Mesendoderm (in vitro differentiated cells): ENCODE results near the gene ACP4.
"Not testable (repeated sequence)": the region's sequence is repeated elsewhere in the genome, so short reads cannot be mapped to it uniquely, and the experiment has no call there.

ENCODE experiments used
- DNase-seq: peaks from one replicate; pipeline ENCODE4 v3.0.0; 2013
- H2AK5ac ChIP-seq: 2 replicates; pipeline ENCODE4 v1.6.1; 2013; ENCODE audit warnings: low read length, inconsistent platforms
- H2BK120ac ChIP-seq: 2 replicates; pipeline ENCODE4 v1.6.1; 2013; ENCODE audit warnings: low read depth, mild to moderate bottlenecking, low read length, moderate library complexity, mixed read lengths
- H2BK15ac ChIP-seq: replicated peaks from 2 replicates; pipeline ENCODE4 v1.6.1; 2013; ENCODE audit warnings: low read depth, mild to moderate bottlenecking, moderate library complexity
- H2BK5ac ChIP-seq: 2 replicates; pipeline ENCODE4 v1.6.1; 2013; ENCODE audit warnings: low read length, inconsistent platforms
- H3K18ac ChIP-seq: 2 replicates; pipeline ENCODE4 v1.6.1; 2013; ENCODE audit warnings: mild to moderate bottlenecking, low read length, mixed read lengths
- H3K23ac ChIP-seq: one replicate; pipeline ENCODE4 v1.6.1; 2013; ENCODE audit warnings: low read length
- H3K27ac ChIP-seq: 2 replicates; pipeline ENCODE4 v1.5.1; 2013; ENCODE audit warnings: low read depth, mild to moderate bottlenecking, inconsistent platforms, low read length, moderate library complexity
- H3K27me3 ChIP-seq: 2 replicates; pipeline ENCODE4 v1.6.1; 2013; ENCODE audit warnings: low read length, control low read depth, mild to moderate bottlenecking, inconsistent platforms; ENCODE audit not compliant: insufficient read depth, poor library complexity
- H3K36me3 ChIP-seq: 2 replicates; pipeline ENCODE4 v1.6.1; 2013; ENCODE audit warnings: low read length, inconsistent platforms; ENCODE audit not compliant: control insufficient read depth, insufficient read depth
- H3K4ac ChIP-seq: one replicate; pipeline ENCODE4 v1.6.1; 2013; ENCODE audit warnings: low read depth, mild to moderate bottlenecking, low read length, moderate library complexity
- H3K4me1 ChIP-seq: 2 replicates; pipeline ENCODE4 v1.6.1; 2013; ENCODE audit warnings: low read depth, low read length, inconsistent platforms; ENCODE audit not compliant: control insufficient read depth
- H3K4me2 ChIP-seq: 2 replicates; pipeline ENCODE4 v1.6.1; 2013; ENCODE audit warnings: low read length
- H3K4me3 ChIP-seq: 2 replicates; pipeline ENCODE4 v1.5.1; 2013; ENCODE audit warnings: mild to moderate bottlenecking, low read length
- H3K56ac ChIP-seq: one replicate; pipeline ENCODE4 v1.6.1; 2013; ENCODE audit warnings: low read length
- H3K79me1 ChIP-seq: 2 replicates; pipeline ENCODE4 v1.6.1; 2013; ENCODE audit warnings: low read length, inconsistent platforms
- H3K79me2 ChIP-seq: 2 replicates; pipeline ENCODE4 v1.6.1; 2013; ENCODE audit warnings: mild to moderate bottlenecking, low read length; ENCODE audit not compliant: control insufficient read depth, insufficient read depth
- H3K9ac ChIP-seq: 2 replicates; pipeline ENCODE4 v1.6.1; 2013; ENCODE audit warnings: low read length, inconsistent platforms
- H4K5ac ChIP-seq: one replicate; pipeline ENCODE4 v1.6.1; 2013; ENCODE audit warnings: low read length
- H4K8ac ChIP-seq: one replicate; pipeline ENCODE4 v1.6.1; 2013; ENCODE audit warnings: low read depth, mild to moderate bottlenecking, control low read depth, low read length, moderate library complexity
- WGBS: extraction: QIAGEN DNeasy Blood & Tissue Kit; methylation state at CpG from one replicate; pipeline ENCODE4 v1.1.7; 2013; ENCODE audit warnings: low lambda C conversion rate, missing lambda C conversion rate; ENCODE audit not compliant: insufficient coverage; ENCODE audit errors: extremely low coverage; 5-methylcytosine and 5-hydroxymethylcytosine counted together

ACP4 gene

GRCh38 chr19:50770164-50770563, 20.1 kb upstream of the ACP4 start, which contains the start of gene GPR32:
TSS of gene GPR32 (plus strand) at chr19:50770464. CDS start at chr19:50770601, 137 bp downstream.
- no CpG with 5 or more reads among the region's 2 CpGs for WGBS
- not testable (repeated sequence) for H3K79me2 ChIP-seq, H4K5ac ChIP-seq, H3K9ac ChIP-seq, H3K27me3 ChIP-seq, DNase-seq, H3K4me2 ChIP-seq, H3K56ac ChIP-seq, H2BK120ac ChIP-seq, H2BK15ac ChIP-seq, H3K27ac ChIP-seq, H3K36me3 ChIP-seq, H4K8ac ChIP-seq, H3K18ac ChIP-seq, H3K79me1 ChIP-seq, H2BK5ac ChIP-seq, H3K4me1 ChIP-seq, H3K4ac ChIP-seq, H2AK5ac ChIP-seq, H3K4me3 ChIP-seq, H3K23ac ChIP-seq

DNA sequence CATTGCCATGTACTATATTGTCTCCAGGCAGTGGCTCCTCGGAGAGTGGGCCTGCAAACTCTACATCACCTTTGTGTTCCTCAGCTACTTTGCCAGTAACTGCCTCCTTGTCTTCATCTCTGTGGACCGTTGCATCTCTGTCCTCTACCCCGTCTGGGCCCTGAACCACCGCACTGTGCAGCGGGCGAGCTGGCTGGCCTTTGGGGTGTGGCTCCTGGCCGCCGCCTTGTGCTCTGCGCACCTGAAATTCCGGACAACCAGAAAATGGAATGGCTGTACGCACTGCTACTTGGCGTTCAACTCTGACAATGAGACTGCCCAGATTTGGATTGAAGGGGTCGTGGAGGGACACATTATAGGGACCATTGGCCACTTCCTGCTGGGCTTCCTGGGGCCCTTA, 19.3 kb upstream of the ACP4 start:
- Histone ChIP-seq H3K79me2 (no peaks in the 10 kb centered on the region), H2BK5ac (no peak overlapping the region), H3K36me3 (no peaks in the 10 kb centered on the region), H3K4ac (no peak overlapping the region), H2AK5ac (no peak overlapping the region), H2BK15ac (no peak overlapping the region), H3K9ac (no peak overlapping the region), H3K4me2 (no peak overlapping the region), H4K5ac (no peak overlapping the region), H3K56ac (no peak overlapping the region), H3K4me1 (no peaks in the 10 kb centered on the region), H4K8ac (no peak overlapping the region), H3K18ac (no peak overlapping the region), H3K4me3 (no peak overlapping the region), H3K79me1 (no peaks in the 10 kb centered on the region), H3K23ac (no peak overlapping the region), H3K27me3 (no peaks in the 10 kb centered on the region), H3K27ac (no peak overlapping the region), H2BK120ac (no peak overlapping the region)
- no CpG with 5 or more reads among the region's 13 CpGs for WGBS
- DNase-seq, result no peak

- DNase-seq, result no peak
- no peak overlapping the region for H3K18ac ChIP-seq
- no peak overlapping the region for H3K4me3 ChIP-seq
- no peak overlapping the region for H4K5ac ChIP-seq
- H3K4ac ChIP-seq, result no peak overlapping the region
- H3K36me3 ChIP-seq, result no peaks in the 10 kb centered on the region
- H3K4me2 ChIP-seq, result no peak overlapping the region
- no peak overlapping the region for H2BK120ac ChIP-seq
- no peak overlapping the region for H3K56ac ChIP-seq
- no peaks in the 10 kb centered on the region for H3K27me3 ChIP-seq
- no peak overlapping the region for H2BK5ac ChIP-seq
- H3K79me1 ChIP-seq, result no peaks in the 10 kb centered on the region
- no peaks in the 10 kb centered on the region for H3K4me1 ChIP-seq
- no peak overlapping the region for H4K8ac ChIP-seq
- H2BK15ac ChIP-seq, result no peak overlapping the region
- no peak overlapping the region for H3K9ac ChIP-seq
- H2AK5ac ChIP-seq, result no peak overlapping the region
- H3K23ac ChIP-seq, result no peak overlapping the region
- no peak overlapping the region for H3K27ac ChIP-seq
- H3K79me2 ChIP-seq, result no peaks in the 10 kb centered on the region
- WGBS, result no CpG with 5 or more reads among the region's 2 CpGs
Observed at GRCh38 chr19:50772476-50772875, 17.7 kb upstream of the ACP4 start.

DNA sequence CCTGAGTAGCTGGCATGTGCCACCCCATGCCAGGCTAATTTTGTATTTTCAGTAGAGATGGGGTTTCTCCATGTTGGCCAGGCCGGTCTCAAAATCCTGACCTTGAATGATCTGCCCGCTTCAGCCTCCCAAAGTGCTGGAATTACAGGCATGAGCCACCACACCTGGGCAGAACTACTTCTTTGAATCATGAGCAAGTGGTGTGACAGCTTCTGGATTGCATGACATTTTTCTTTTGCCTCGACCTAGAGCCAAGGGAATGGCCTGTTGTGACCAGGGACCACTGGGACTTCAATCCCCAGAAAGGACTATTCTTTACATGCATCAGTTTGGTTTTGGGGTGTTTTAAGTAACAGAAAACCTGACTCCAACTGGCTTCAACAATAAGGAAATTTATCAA, 17.3 kb upstream of the ACP4 start:
- H3K4me3 ChIP-seq, H2AK5ac ChIP-seq, H3K56ac ChIP-seq, H3K4me1 ChIP-seq, H2BK120ac ChIP-seq, H3K27me3 ChIP-seq, H3K4me2 ChIP-seq, H3K36me3 ChIP-seq, DNase-seq, H2BK15ac ChIP-seq, H4K8ac ChIP-seq, H3K9ac ChIP-seq, H3K4ac ChIP-seq, H3K79me2 ChIP-seq, H2BK5ac ChIP-seq, H3K79me1 ChIP-seq, H4K5ac ChIP-seq, H3K23ac ChIP-seq, H3K27ac ChIP-seq, H3K18ac ChIP-seq: not testable (repeated sequence)
- no CpG with 5 or more reads among the region's 3 CpGs for WGBS

- H3K27ac ChIP-seq, H3K4me2 ChIP-seq, H2BK120ac ChIP-seq, H2BK5ac ChIP-seq, H4K5ac ChIP-seq, H3K23ac ChIP-seq, H4K8ac ChIP-seq, H3K9ac ChIP-seq, H3K56ac ChIP-seq, H3K36me3 ChIP-seq, H2AK5ac ChIP-seq, H2BK15ac ChIP-seq, H3K4me3 ChIP-seq, H3K79me1 ChIP-seq, H3K4ac ChIP-seq, H3K4me1 ChIP-seq, H3K79me2 ChIP-seq, H3K18ac ChIP-seq, H3K27me3 ChIP-seq, DNase-seq: not testable (repeated sequence)
- WGBS, result no CpG with 5 or more reads among the region's 7 CpGs
Observed at GRCh38 chr19:50773454-50773853, 16.8 kb upstream of the ACP4 start.

- Histone ChIP-seq H3K56ac (no peak overlapping the region), H3K4me3 (no peak overlapping the region), H3K27ac (no peak overlapping the region), H3K4me1 (no peaks in the 10 kb centered on the region), H3K18ac (no peak overlapping the region), H3K79me1 (no peaks in the 10 kb centered on the region), H4K5ac (no peak overlapping the region), H3K9ac (no peak overlapping the region), H3K36me3 (no peaks in the 10 kb centered on the region), H3K23ac (no peak overlapping the region), H2BK120ac (no peak overlapping the region), H2BK5ac (no peak overlapping the region), H3K27me3 (peaks cover 5% of the 10 kb centered on the region), H4K8ac (no peak overlapping the region), H3K4ac (no peak overlapping the region), H3K79me2 (no peaks in the 10 kb centered on the region), H2AK5ac (no peak overlapping the region), H2BK15ac (no peak overlapping the region), H3K4me2 (no peak overlapping the region)
- DNase-seq, result no peak
- no CpG with 5 or more reads among the region's 5 CpGs for WGBS
Observed at GRCh38 chr19:50776131-50776530, 14.1 kb upstream of the ACP4 start.
